Neutrophil (primary cell): Measurements from ENCODE around the gene FETUB.
"Not testable (repeated sequence)": the region's sequence is repeated elsewhere in the genome, so short reads cannot be mapped to it uniquely, and the experiment has no call there.

Experiments
- H3K27ac ChIP-seq: fragments of 200-600 bp; sonication (generic); 2 replicates; pipeline ENCODE4 v1.5.1; 2016; ENCODE audit warnings: mild to moderate bottlenecking, moderate library complexity
- H3K27me3 ChIP-seq: fragments of 200-600 bp; sonication (generic); 2 replicates; pipeline ENCODE4 v1.6.0; 2016; ENCODE audit warnings: mild to moderate bottlenecking
- H3K36me3 ChIP-seq: fragments of 200-600 bp; sonication (generic); 2 replicates; pipeline ENCODE4 v1.5.1; 2017
- H3K4me1 ChIP-seq, 2 experiments: fragments of 200-600 bp in 1 of 2; sonication (generic) in 1 of 2; 1 replicate in 1 of 2; 2 replicates in 1 of 2; pipeline versions ENCODE4 v1.5.1 to v1.6.1; 2013 to 2016; ENCODE audit warnings: low read depth in 1 of 2, low read length in 1 of 2, mild to moderate bottlenecking in 1 of 2, moderate library complexity in 1 of 2; ENCODE audit not compliant: control insufficient read depth in 1 of 2, insufficient read depth in 1 of 2
- H3K4me3 ChIP-seq, 2 experiments: fragments of 200-600 bp in 1 of 2; sonication (generic) in 1 of 2; 1 replicate in 1 of 2; 2 replicates in 1 of 2; pipeline ENCODE4 v1.5.1; 2013 to 2016; ENCODE audit warnings: low read depth in 1 of 2, low read length in 1 of 2, mild to moderate bottlenecking in 1 of 2, moderate library complexity in 1 of 2
- H3K9me3 ChIP-seq: fragments of 200-600 bp; sonication (generic); 2 replicates; pipeline ENCODE4 v1.5.1; 2016
- TF ChIP-seq, protein P1 (sequence below): fragments of 200-600 bp; sonication (generic); IDR thresholded peaks from 2 replicates; pipeline ENCODE4 v1.5.1; 2016; ENCODE audit warnings: antibody characterized with exemption

FETUB gene

DNA sequence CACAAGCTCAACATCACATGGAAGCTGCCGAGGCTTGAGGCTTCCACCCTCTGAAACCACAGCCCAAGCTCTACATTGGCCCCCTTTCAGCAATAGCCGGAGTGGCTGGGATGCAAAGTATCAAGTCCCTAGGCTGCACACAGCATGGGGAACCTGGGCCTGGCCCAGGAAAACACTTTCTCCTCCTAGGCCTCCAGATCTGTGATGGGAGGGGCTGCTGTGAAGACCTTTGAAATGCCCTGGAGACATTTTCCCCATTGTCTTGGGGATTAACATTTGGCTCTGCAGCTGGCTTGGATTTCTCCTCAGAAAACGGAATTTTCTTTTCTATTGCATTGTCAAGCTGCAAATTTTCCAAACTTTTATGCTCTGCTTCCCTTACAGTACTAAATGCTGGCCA lies 43.8 kb downstream of the FETUB start:
- Histone ChIP-seq H3K27me3 (peaks cover 33% of the 10 kb centered on the region), H3K36me3 (no peaks in the 10 kb centered on the region), H3K4me3 (no peak overlapping the region), H3K9me3 (no peaks in the 10 kb centered on the region), H3K27ac (no peak overlapping the region), H3K4me1 (no peaks in the 10 kb centered on the region)
- TF ChIP-seq, protein P1, sequence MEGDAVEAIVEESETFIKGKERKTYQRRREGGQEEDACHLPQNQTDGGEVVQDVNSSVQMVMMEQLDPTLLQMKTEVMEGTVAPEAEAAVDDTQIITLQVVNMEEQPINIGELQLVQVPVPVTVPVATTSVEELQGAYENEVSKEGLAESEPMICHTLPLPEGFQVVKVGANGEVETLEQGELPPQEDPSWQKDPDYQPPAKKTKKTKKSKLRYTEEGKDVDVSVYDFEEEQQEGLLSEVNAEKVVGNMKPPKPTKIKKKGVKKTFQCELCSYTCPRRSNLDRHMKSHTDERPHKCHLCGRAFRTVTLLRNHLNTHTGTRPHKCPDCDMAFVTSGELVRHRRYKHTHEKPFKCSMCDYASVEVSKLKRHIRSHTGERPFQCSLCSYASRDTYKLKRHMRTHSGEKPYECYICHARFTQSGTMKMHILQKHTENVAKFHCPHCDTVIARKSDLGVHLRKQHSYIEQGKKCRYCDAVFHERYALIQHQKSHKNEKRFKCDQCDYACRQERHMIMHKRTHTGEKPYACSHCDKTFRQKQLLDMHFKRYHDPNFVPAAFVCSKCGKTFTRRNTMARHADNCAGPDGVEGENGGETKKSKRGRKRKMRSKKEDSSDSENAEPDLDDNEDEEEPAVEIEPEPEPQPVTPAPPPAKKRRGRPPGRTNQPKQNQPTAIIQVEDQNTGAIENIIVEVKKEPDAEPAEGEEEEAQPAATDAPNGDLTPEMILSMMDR, result no peak

- not testable (repeated sequence) for H3K4me1 ChIP-seq, H3K9me3 ChIP-seq, H3K27ac ChIP-seq, H3K36me3 ChIP-seq, H3K4me3 ChIP-seq
- peaks cover 29% of the 10 kb centered on the region for H3K27me3 ChIP-seq
These were observed 46.3 kb downstream of the FETUB start for GRCh38 chr3:186686475-186686874.

GRCh38 chr3:186687120-186687651 lies 47.0 kb downstream of the FETUB start:
- Histone ChIP-seq H3K36me3 (no peaks in the 10 kb centered on the region), H3K4me1 (no peaks in the 10 kb centered on the region), H3K27ac (no peak overlapping the region), H3K4me3 (no peak overlapping the region), H3K9me3 (no peaks in the 10 kb centered on the region), H3K27me3 (peaks cover 36% of the 10 kb centered on the region)
- TF ChIP-seq, protein P1, result no peak

DNA sequence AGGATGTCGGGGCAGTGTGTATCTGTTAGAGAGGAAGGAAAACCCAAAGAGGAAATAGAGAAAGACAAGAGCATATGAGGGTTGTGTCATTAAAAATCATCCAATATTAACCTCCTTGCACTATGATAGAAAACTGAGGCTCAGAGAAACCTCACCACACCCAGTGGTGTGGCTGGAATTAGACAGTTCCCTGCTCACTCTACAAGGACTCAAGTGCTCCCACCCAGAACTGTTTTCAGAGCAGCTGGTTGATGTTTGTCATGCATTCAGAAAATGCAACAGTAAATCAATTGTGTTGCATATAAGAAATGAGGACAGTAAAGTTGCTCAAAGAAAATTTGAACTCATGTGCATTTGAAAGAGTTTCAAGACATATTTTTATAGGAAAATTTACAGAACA lies 50.1 kb downstream of the FETUB start:
- H3K4me3 ChIP-seq, H3K9me3 ChIP-seq, H3K36me3 ChIP-seq, H3K4me1 ChIP-seq, H3K27ac ChIP-seq: not testable (repeated sequence)
- peaks cover 39% of the 10 kb centered on the region for H3K27me3 ChIP-seq

- H3K27ac ChIP-seq, result no peak overlapping the region
- H3K27me3 ChIP-seq, result peaks cover 34% of the 10 kb centered on the region
- TF ChIP-seq, protein P1, result no peak
- no peaks in the 10 kb centered on the region for H3K9me3 ChIP-seq
- no peaks in the 10 kb centered on the region for H3K36me3 ChIP-seq
- no peaks in the 10 kb centered on the region for H3K4me1 ChIP-seq
- no peak overlapping the region for H3K4me3 ChIP-seq
These were observed 51.5 kb downstream of the FETUB start for GRCh38 chr3:186691676-186692075.

DNA sequence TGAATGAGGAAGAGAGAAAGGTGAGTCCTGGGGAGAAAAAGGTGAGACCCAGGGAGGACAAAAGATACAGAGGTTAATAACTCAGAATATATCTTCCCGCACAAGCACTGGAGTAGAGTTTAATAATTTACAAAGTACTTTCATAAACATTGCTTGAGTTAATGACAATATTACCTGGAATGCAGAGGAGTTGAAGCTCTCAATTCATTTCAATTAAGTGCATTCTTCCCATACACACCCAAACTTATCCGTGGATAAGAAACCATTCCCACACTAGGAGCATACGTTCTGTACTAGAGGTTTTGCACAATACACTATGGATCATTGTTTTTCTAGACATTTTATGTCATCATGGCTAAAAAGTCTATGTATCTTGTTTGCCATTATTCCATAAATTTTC lies 53.6 kb downstream of the FETUB start:
- TF ChIP-seq, protein P1, result no peak
- H3K36me3 ChIP-seq, result no peaks in the 10 kb centered on the region
- peaks cover 22% of the 10 kb centered on the region for H3K27me3 ChIP-seq
- no peak overlapping the region for H3K27ac ChIP-seq
- no peaks in the 10 kb centered on the region for H3K9me3 ChIP-seq
- H3K4me1 ChIP-seq, result no peaks in the 10 kb centered on the region
- H3K4me3 ChIP-seq, result no peak overlapping the region
